HG03066 (cell line): ENCODE measurements around the gene RAP1GDS1.
"Not testable (repeated sequence)": the region's sequence is repeated elsewhere in the genome, so short reads cannot be mapped to it uniquely, and the experiment has no call there.

Experiments used
- ATAC-seq: cut with Tn5 transposase; IDR thresholded peaks from one replicate; pipeline ENCODE4 v1.9.1; 2021; ENCODE audit warnings: low read depth; ENCODE audit not compliant: unreplicated experiment

RAP1GDS1 gene

DNA sequence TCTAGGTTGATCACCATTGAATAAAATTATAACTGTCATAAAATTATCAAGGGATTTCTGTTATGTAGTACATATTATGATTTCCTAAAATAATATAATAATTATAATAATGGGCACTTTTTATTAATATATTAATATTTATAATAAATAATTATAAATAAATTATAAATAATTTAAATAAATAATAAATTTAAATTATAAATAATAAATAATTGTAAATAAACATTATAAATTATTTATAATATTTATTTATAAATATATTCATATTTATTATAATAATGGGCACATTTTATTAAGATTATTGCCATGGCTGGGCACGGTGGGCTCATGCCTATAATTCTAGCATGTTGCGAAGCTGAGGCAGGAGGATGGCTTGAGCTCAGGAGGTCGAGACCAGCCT lies 24.5 kb downstream of the RAP1GDS1 start:
- ATAC-seq = no peak

DNA sequence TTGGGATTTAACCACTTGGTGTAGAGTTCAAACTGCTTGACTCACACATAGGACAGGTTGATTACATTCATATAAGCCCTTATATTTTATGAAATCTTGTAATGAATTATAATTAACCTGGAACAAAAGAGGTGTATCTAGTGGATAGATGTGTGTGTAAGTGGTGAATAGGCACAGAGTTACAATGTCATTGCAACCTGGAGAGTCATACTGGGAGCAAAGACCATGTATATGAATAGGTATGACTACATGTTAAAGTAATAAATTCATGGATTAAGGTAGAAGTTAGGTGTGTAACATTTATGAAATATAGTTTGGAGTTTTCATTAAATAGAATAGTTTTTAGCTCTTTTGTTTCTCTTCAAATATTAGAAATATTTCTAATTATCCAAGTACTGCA lies 26.1 kb downstream of the RAP1GDS1 start:
- ATAC-seq = no peak

DNA sequence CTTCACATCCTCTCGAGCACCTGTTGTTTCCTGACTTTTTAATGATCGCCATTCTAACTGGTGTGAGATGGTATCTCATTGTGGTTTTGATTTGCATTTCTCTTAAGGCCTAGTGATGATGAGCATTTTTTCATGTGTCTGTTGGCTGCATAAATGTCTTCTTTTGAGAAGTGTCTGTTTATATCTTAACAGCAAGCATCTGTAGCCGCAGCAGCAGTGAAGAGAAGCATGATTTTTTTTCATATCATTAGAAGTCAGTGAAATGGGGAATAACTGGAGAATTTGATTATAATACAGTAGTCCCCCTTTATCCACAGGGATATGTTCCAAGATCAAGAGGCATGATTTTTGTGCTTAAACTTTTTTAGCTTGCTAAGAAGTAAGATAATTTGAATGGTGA lies 27.5 kb downstream of the RAP1GDS1 start:
- ATAC-seq = not testable (repeated sequence)

GRCh38 chr4:98289375-98289774 lies 28.2 kb downstream of the RAP1GDS1 start:
- ATAC-seq = peak; percentile 63

DNA sequence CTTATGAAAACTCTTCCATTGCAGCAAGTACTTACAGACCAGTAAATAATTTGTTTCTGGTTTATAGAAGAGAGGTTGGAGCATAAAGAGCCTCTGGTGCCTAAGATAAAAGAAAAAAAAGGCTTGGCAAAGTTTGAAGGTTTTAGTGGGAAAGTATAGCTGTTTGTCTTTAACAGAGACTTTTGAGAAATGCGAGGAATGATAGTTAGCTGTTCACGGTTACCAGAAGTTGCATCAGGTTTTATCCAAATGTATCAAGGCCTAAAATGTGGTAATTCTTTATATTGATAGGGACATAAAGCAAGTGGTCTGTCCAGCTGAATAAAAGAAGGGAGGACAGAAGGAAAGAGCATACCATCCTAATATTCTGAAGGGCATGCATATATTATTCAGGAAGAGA lies 29.3 kb downstream of the RAP1GDS1 start:
- ATAC-seq = no peak

DNA sequence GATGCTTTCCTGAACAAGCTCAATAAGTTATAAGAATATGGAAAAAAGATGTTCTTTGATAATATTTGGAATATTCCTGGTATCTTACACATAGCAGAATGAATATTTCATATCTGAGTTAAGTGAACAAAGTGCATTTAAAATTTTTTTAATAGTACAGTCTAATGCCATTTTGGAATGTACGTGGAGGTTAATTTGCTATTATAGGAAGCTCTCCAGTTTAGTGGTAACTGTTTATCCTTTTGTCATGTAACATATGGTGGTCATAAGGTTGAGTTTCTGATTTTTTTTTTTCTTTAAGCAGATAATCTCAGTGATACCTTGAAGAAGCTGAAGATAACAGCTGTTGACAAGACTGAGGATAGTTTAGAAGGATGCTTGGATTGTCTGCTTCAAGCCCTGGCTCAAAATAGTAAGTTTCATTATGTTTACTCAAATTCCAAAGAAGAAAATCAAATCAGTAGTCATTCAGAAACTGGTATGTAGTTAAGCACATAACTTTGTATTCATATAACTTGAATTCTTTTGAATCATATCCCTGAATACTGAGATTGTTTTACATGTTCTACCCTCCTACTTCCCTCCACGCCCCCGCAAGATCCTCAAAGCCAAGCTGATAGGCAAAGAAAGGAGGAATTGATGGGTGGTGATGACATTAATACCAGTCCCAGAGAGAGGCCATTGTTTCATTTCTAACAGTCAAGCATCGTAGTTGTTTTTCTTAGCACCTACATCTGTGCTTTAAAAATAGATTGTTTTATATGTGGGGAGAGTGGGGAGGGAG lies 32.1 kb downstream of the RAP1GDS1 start:
- ATAC-seq = no peak

DNA sequence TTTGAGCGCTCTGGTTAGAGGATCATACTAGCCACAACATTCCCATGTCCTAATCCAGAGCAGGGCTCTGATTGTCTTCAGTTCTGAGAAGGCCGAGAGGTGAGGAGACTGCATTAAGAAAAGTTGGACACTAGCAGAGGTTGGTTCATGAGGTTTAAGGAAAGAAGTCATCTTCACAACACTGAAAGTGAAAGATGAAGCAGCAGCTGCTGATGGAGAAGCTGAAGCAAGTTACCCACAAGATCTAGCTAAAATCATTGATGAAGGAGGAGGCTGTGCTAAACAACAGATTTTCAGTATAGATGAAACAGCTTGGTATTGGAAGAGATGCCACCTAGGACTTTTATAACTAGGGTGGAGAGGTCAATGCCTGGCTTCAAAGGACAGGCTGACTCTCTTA lies 36.8 kb downstream of the RAP1GDS1 start:
- ATAC-seq = no peak

GRCh38 chr4:98300706-98301105 lies 39.5 kb downstream of the RAP1GDS1 start:
- no peak for ATAC-seq

- no peak for ATAC-seq
These were observed 44.4 kb downstream of the RAP1GDS1 start for GRCh38 chr4:98305576-98305975.

- no peak for ATAC-seq
These were observed 49.7 kb downstream of the RAP1GDS1 start for GRCh38 chr4:98310867-98311266.

DNA sequence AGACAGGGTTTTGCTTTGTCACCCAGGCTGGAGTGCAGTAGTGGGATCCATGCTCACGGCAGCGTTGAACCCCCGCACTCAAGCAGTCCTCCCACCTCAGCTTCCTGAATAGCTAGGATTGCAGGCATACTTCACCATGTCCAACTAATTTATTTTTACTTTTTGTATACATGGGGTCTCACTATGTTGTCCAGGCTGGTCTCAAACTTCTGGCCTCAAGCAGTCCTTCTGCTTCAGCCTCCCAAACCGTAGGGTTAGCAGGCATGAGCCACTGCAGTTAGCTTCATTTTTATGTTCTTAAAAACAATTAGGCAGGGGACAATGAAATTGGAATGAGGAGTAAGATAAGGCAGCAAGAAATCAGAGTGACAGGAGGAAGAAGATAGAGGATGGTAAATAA lies 50.5 kb downstream of the RAP1GDS1 start:
- ATAC-seq = no peak

DNA sequence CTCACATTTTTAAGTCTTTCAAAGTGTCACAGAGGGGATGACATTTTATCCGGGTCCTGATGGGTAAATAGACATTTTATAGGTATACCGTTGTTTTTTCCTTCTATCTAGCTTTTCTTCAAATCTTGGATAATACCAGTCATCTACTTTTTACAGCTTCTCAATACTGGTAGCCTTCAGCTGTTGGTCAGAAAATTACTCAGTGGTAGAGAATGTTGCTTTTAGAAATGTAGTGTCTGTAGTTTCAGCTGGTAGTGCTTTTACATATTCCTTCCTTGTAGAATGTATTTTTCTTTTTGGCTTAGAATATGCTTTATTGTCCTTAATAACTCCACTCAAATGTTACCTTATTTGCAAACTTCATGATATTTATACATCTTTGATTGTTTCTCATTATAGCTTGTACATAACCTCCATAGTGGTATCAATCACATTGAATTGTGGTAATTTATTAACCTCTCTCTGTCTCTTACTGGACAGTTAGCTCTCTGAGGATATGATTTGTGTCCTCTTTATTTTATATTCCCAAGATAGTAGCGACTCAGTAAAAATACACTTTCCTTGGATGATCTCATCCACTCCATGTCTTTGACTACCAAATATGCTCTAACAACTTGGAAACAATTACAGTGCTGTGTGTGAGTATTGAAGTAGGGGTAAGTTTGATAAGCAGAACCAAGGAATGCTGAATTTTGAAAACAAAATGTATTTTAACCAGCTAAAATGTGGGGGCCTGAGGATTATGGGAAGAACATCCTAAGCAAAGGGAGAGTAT lies 53.8 kb downstream of the RAP1GDS1 start:
- ATAC-seq = no peak

GRCh38 chr4:98318521-98318920 lies 57.3 kb downstream of the RAP1GDS1 start:
- no peak for ATAC-seq

DNA sequence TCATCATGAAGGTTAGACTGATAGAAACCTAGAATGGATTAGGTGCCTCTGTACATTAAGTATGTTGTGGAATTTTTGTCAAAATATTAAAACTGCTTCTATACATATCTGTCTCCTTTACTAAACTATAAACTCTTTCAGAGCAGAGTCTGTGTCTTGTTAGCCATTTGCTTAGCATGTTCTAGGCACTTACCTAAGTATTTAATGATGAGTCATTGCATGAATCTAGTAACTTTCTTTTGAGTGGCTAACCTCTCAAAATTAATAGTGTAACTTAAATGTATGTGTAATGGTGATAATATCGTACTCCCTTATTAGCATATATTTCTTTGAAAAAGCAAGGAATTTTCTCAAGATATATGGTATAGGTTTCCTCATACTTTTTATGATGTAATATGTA lies 57.8 kb downstream of the RAP1GDS1 start:
- no peak for ATAC-seq

- no peak for ATAC-seq
These were observed 65.0 kb downstream of the RAP1GDS1 start for GRCh38 chr4:98326168-98326567.

- ATAC-seq = no peak
These were observed 66.5 kb downstream of the RAP1GDS1 start for GRCh38 chr4:98327694-98328093.

- not testable (repeated sequence) for ATAC-seq
These were observed 68.9 kb downstream of the RAP1GDS1 start for GRCh38 chr4:98329879-98330640.

DNA sequence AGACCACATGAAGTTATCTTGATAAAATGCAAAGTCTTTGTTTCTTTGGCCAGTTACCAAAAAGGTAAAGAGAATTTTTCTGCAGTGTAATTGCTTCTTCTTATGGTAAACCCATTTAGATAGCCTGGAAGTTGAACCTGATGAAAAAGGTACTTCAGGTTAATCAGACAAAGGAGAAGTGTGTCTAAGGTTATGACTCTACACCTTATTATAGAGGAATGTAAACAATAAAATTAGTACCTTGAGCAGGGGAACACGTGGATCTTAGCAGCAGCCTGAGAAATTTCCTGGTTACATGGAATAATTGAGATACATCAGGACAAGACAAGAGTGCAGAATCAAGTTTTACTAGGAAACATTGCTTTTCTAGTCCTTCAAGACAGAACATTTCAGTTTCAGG lies 70.8 kb downstream of the RAP1GDS1 start:
- ATAC-seq = no peak

GRCh38 chr4:98334461-98334860 lies 73.3 kb downstream of the RAP1GDS1 start:
- ATAC-seq = no peak

DNA sequence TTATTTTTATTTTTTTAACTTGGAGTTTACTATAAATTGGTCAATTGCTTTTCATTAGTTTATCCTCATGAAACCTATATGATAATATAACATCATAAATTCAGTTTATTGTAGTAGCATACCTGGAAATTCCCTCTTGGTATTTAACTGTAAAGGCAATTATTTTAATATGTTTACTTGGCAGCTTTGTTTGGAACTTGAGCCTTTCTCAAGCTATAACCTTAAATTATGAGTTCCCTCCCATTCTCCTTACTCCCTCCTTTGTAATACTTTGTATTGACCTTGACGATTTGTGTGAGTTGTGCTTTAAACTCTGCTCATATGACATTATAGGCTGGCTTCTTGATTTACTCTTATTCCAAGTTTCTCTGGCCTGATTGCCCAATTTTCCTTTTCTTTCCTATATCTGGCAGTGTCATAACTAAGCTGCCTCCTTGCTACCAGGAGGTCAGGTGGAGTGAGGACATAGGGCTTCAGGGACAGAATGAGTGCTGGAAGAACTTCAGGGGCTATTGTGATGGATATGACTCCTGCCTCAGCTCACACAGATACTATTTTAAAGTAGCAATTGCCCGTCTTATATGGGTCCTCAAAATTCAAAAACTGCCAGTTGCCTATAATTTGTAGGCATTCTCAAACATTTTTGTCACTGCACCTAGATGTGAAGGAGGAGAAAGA lies 77.7 kb downstream of the RAP1GDS1 start:
- no peak for ATAC-seq

DNA sequence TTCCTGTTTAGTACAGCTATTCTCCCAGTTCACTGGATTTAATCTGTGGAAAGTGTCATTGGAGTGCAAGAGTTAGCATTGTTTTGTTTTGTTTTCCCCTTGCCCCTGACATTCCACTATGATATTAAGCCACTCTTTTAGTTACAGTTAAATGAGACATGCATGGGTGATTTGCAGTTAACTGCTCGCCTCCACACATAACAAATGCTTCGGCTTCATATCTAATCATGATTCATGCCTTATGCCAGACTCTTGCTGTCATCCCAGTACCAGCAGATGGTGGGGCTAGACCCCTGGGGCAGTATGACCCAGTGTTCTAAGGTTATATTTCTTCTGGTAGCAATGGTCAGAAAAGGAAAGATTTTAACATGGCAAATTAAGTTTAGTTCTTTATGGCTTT lies 80.1 kb downstream of the RAP1GDS1 start:
- no peak for ATAC-seq
